Thoracic aorta (tissue), 2 donors: Measurements from ENCODE around the gene BTN2A1. TPM values are rescaled to one million over a fixed set of nuclear protein-coding genes. Genes with fewer than 3 reads are reported as not detected.

ENCODE experiments used
- ATAC-seq: fragments of 150-250 bp; one replicate; pipeline ENCODE4 v1.8.0; 2017; ENCODE audit warnings: low read depth; ENCODE audit not compliant: insufficient number of reproducible peaks, low FRiP score
- DNase-seq: peaks from one replicate; pipeline ENCODE4 v3.0.0-alpha.2; 2020; ENCODE audit warnings: low spot score
- H3K27ac ChIP-seq, 2 donors: fragments of 200-600 bp; sonication (generic); 1 replicate in 1 of 2; 2 replicates in 1 of 2; pipeline ENCODE4 v1.5.1; 2016; ENCODE audit warnings: mild to moderate bottlenecking in 2 of 2, moderate library complexity in 2 of 2
- H3K27me3 ChIP-seq: fragments of 200-600 bp; sonication (generic); replicated peaks from 2 replicates; pipeline ENCODE4 v1.6.0; 2016; ENCODE audit warnings: mild to moderate bottlenecking; ENCODE audit not compliant: insufficient read depth
- H3K36me3 ChIP-seq: fragments of 200-600 bp; sonication (generic); one replicate; pipeline ENCODE4 v1.5.1; 2016
- H3K4me1 ChIP-seq, 2 donors: fragments of 200-600 bp; sonication (generic); 1 replicate in 1 of 2; 2 replicates in 1 of 2; pipeline versions ENCODE4 v1.5.1 to v1.6.0; 2016; ENCODE audit warnings: low read depth in 2 of 2, mild to moderate bottlenecking in 1 of 2; ENCODE audit not compliant: control insufficient read depth in 1 of 2
- H3K4me3 ChIP-seq: fragments of 200-600 bp; sonication (generic); 2 replicates; pipeline ENCODE4 v1.5.1; 2016; ENCODE audit warnings: mild to moderate bottlenecking
- H3K9me3 ChIP-seq: fragments of 200-600 bp; sonication (generic); 2 replicates; pipeline ENCODE4 v1.5.1; 2016
- CTCF ChIP-seq: fragments of 200-600 bp; sonication (generic); IDR thresholded peaks from one replicate; pipeline ENCODE4 v1.5.1; 2019; ENCODE audit warnings: antibody characterized with exemption
- total RNA-seq, 2 donors: library from RNA; depleted of rRNA; stranded (reverse); fragments of >200 nt; gene quantifications; one replicate each; pipeline versions ENCODE4 v1.1.0 to v1.2.3, GENCODE V29; 2016

Gene BTN2A1
- total RNA-seq, 2 donors from 2014 or later = 22.9 to 24.5 TPM

DNA sequence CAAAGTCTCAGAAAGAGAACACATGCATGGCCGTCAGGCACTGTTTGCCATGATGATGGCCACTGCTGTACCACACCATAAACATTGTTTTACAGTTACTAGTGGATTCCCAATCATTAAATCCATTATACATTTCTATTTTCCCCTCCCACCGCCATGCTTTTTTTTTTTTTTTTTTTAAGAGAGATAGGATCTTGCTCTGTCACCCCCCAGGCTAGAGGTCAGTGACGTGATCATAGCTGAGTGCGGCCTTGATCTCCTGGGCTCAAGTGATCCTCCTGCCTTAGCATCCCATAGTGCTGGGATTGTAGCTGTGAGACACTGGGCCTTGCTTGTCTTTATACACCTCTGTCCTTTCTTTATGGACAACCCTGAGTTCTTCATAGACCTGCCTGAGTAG is 21.7 kb upstream of the BTN2A1 start:
- Histone ChIP-seq H3K27me3 (no peaks in the 10 kb centered on the region), H3K27ac (no peak overlapping the region), H3K9me3 (no peaks in the 10 kb centered on the region), H3K36me3 (no peaks in the 10 kb centered on the region), H3K4me1 (peaks cover 16 to 31% of the 10 kb centered on the region in 2 donors), H3K4me3 (no peak overlapping the region)
- ATAC-seq (no peak), DNase-seq (no peak)
- no peak for TF ChIP-seq CTCF

GRCh38 chr6:26437550-26437949 is 20.2 kb upstream of the BTN2A1 start:
- DNase-seq (no peak), ATAC-seq (no peak)
- no peaks in the 10 kb centered on the region for H3K9me3 ChIP-seq
- H3K27ac ChIP-seq = no peak overlapping the region
- TF ChIP-seq CTCF = no peak
- H3K4me1 ChIP-seq = peaks cover 19 to 27% of the 10 kb centered on the region in 2 donors
- H3K36me3 ChIP-seq = no peaks in the 10 kb centered on the region
- no peak overlapping the region for H3K4me3 ChIP-seq
- no peaks in the 10 kb centered on the region for H3K27me3 ChIP-seq

DNA sequence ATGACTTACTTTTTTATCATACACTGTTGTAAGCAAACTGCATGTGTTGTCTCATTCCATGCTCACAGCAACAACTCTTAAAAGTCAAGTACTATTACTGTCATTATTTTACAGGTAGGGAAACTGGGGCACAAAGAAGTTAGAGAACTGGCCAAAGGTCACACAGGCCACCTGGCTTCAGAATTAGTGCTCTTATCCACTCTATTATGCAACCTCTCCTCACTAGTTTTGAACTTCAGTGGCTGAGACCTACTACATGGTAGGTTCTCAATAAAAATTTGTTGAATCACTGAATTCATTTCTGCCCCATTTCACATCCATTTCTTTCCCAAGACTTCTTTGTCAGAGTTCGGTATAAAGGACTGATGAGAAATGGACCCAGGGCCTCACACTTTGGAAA is 19.8 kb upstream of the BTN2A1 start:
- Histone ChIP-seq H3K36me3 (no peaks in the 10 kb centered on the region), H3K4me1 (peaks cover 14 to 23% of the 10 kb centered on the region in 2 donors), H3K27ac (no peak overlapping the region), H3K9me3 (no peaks in the 10 kb centered on the region), H3K27me3 (no peaks in the 10 kb centered on the region), H3K4me3 (no peak overlapping the region)
- ATAC-seq = no peak
- no peak for DNase-seq
- no peak for TF ChIP-seq CTCF

- peak overlapping the region; percentile 84 for H3K4me3 ChIP-seq
- peak overlapping the region in 1 of 2 donors; percentile 76 for H3K27ac ChIP-seq
- no peaks in the 10 kb centered on the region for H3K36me3 ChIP-seq
- DNase-seq = no peak
- ATAC-seq = no peak
- no peaks in the 10 kb centered on the region for H3K27me3 ChIP-seq
- H3K4me1 ChIP-seq = peaks cover 13 to 21% of the 10 kb centered on the region in 2 donors
- H3K9me3 ChIP-seq = no peaks in the 10 kb centered on the region
- no peak for TF ChIP-seq CTCF
Observed at GRCh38 chr6:26439151-26440125, 18.3 kb upstream of the BTN2A1 start.

DNA sequence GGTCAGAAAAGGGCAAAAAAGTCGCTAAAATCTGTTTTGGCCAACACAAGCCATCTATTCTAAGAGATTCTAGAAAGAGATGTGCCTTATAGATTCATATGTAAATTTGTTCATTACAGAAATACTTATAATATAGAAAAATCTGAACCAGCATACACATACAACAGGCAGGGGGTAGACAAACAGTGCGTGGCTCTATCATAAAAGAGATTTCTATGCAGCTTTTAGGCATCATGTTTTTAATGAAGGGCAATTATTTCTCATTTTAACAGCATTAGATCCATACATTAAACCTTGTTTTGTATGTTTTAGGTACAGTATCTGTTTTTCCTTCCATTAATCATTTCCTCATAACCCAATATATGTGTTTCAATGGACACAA is 16.8 kb upstream of the BTN2A1 start:
- H3K4me3 ChIP-seq = peak overlapping the region; percentile 84
- peak overlapping the region; percentile 76 to 90 for H3K27ac ChIP-seq

More for the DNA sequence above, 16.8 kb upstream of the BTN2A1 start:
- Histone ChIP-seq H3K9me3 (no peaks in the 10 kb centered on the region), H3K4me1 (peaks cover 13 to 21% of the 10 kb centered on the region in 2 donors), H3K36me3 (no peaks in the 10 kb centered on the region), H3K27me3 (no peaks in the 10 kb centered on the region)
- ATAC-seq (no peak), DNase-seq (no peak)
- no peak for TF ChIP-seq CTCF
